Measurements from ENCODE around the gene CCR3.

CCR3 gene

GRCh38 chr3:46271209-46271745 lies 29.0 kb downstream of the CCR3 start:
- DNase-seq (ENCODE audit: low spot score) (no peak), FAIRE-seq (no peak)

GRCh38 chr3:46272028-46272451 lies 29.8 kb downstream of the CCR3 start:
- FAIRE-seq (no peak), DNase-seq (ENCODE audit: low spot score) (no peak)

DNA sequence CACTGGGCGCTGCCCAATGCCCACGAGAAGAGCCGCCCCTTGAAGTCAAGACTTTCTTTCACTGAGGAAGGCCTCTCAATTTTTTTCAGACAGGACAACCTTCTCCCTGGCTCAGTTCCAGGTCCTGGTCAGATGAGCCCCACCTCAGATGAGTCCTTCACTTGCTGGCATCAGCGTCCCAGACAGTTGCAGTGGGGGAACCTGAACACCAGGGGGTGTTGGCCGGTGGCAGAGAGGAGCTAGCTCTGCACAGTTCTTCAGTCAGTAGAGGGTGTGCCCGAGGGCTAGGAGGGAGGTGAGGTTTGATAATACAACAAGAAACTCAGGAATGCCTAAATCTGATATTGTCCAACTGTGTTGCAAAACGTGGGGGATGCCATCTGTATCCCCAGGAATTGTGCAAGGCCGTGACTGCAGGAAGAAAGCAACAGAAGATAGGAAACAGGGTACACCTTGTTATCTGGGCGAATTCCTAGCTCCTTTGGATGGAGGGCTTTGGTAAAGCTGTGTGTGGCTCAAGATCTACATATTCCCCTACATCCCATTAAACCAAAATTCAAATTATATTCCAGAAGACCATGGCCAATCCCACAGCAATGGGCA lies 34.3 kb downstream of the CCR3 start:
- no peak for FAIRE-seq
- peak; percentile 8 for DNase-seq (ENCODE audit: low spot score)

DNA sequence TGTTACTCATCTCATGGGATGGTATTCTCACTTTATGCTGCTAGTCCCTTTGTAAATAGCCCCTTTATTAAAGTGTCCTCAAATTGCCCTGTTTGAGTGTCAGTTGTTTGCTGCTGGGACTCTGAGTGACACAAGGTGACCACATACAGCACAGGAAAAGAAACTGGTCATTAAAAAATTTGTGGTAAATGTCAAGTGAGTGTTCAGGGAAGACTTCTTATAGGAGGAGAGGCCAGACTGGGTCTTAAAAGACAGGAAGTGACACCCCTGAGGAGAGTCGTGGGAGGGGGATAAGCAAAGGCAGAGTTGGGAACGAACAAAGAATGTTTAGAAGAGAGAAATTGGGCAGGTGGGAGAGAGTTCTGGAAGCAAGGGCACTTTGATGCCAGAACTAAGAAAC lies 35.2 kb downstream of the CCR3 start:
- DNase-seq (ENCODE audit: low spot score) (no peak), FAIRE-seq (no peak)

- DNase-seq (ENCODE audit: low spot score) (no peak), FAIRE-seq (no peak)
These were observed 36.8 kb downstream of the CCR3 start for GRCh38 chr3:46278816-46279672.

GRCh38 chr3:46280105-46280797 lies 38.0 kb downstream of the CCR3 start:
- no peak for FAIRE-seq
- DNase-seq (ENCODE audit: low spot score): no peak

DNA sequence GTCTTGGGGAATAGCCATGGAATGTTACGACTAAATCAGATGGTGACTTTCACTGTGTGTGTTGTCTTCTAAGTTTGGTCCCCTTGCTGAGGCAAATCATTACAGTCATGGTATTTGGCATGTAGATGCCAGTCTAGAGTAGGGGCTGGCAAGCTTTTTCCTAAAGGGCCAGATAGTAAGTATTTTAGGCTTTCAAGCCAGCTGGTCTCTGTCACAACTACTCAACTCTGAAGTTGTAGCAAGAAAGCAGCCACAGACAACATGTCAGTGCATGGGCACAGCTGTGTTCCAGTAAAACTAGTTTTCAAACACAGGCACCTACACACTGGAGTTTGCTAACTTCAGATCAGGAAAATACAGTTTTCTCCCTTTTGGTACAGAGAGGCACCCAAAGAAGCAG lies 39.3 kb downstream of the CCR3 start:
- FAIRE-seq: no peak
- DNase-seq (ENCODE audit: low spot score): no peak

- DNase-seq (ENCODE audit: low spot score) (no peak), FAIRE-seq (no peak)
These were observed 39.8 kb downstream of the CCR3 start for GRCh38 chr3:46282041-46282440.

DNA sequence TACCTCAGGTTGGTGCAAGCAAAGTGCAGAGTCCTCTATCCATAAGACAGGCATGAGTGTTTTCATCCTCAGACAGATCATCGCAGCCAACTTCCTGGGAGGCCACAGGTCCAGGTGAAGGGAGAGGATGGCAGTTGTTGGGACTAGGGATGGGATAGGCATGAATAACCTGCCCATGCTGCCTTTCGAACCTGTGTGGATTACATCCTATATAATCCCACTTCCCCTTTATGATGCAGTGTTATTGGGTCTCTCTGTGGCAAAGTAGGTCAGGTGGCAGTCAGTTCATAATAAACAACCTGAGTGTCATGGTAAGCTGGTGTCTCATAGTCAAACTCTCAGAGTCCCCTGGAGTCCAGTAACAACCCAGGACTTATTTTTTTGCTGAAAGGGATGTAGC lies 40.4 kb downstream of the CCR3 start:
- no peak for FAIRE-seq
- no peak for DNase-seq (ENCODE audit: low spot score)

GRCh38 chr3:46283881-46284450 lies 41.7 kb downstream of the CCR3 start:
- FAIRE-seq: no peak
- DNase-seq (ENCODE audit: low spot score): no peak

- FAIRE-seq: no peak
- DNase-seq (ENCODE audit: low spot score): no peak
These were observed 42.9 kb downstream of the CCR3 start for GRCh38 chr3:46284981-46285683.

DNA sequence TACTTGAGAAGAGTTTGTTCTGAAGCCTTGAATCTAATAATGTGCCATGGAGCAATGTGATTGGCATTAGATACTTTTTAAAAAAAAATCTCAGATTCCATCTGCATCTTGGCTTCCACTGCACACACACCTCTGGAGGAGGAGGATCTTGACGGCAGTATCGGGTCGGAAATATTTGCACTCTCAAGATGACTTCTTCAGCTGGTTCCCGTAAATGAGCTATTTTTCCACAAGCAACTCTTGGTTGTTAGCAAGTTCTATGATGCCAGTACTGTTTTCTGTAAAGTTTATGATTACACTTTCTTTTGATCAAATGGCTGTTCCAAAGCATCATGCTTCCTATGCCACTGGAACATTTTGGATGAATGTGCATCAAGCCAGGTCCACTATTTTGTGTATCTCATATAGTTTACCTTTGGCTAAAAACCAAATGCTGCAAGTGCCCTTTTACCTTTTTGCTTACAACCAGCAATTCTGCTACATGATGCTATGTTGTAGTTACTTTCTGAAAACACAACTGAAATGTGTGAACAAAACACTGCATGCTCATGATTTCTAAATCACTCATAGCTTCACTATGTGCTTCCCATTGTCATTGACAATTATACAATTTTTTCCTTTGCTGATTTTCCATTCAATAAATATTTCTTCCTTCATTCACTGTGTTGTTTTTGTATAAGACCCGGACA lies 43.8 kb downstream of the CCR3 start:
- FAIRE-seq (no peak), DNase-seq (ENCODE audit: low spot score) (no peak)

- DNase-seq (ENCODE audit: low spot score) (no peak), FAIRE-seq (no peak)
These were observed 44.8 kb downstream of the CCR3 start for GRCh38 chr3:46286947-46287565.

- FAIRE-seq: no peak
- no peak for DNase-seq (ENCODE audit: low spot score)
These were observed 47.3 kb downstream of the CCR3 start for GRCh38 chr3:46289551-46289950.

DNA sequence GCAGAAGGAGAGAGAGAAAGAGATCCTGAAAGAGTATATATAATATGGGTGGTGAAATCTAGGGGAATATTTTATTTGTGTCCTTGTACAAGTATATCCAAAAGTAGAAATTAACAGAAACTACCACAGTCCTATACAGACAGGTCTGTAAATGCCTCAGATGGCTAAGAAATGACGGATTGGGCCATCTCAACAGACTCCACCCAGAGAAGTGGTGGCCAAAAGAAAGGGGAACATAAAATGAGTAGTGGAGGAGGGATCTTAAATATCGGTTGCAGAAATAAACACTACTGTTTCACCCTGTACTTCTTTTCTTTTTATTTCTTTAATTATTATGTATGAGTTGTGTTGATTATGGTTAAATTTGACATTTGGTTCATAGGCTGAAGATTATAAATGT lies 47.7 kb downstream of the CCR3 start:
- FAIRE-seq (no peak), DNase-seq (ENCODE audit: low spot score) (no peak)

DNA sequence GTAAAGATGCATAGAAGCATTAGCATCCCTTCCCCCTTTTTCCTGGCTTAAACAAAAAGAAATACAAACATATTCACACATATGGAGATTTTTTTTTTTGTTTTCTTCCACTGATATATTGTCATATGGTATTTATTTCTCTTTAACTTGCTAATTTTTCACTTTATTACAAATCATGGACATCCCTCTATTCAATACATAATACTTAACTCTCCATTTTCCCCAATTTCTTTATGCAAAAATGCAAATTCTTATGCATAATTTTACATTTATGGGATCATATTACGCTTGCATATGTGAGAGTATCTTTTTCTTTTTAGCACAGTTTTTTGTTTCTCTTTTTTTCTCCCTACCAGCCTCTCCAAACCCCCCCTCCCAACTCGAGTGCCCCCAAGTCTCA lies 48.8 kb downstream of the CCR3 start:
- FAIRE-seq (no peak), DNase-seq (ENCODE audit: low spot score) (no peak)

DNA sequence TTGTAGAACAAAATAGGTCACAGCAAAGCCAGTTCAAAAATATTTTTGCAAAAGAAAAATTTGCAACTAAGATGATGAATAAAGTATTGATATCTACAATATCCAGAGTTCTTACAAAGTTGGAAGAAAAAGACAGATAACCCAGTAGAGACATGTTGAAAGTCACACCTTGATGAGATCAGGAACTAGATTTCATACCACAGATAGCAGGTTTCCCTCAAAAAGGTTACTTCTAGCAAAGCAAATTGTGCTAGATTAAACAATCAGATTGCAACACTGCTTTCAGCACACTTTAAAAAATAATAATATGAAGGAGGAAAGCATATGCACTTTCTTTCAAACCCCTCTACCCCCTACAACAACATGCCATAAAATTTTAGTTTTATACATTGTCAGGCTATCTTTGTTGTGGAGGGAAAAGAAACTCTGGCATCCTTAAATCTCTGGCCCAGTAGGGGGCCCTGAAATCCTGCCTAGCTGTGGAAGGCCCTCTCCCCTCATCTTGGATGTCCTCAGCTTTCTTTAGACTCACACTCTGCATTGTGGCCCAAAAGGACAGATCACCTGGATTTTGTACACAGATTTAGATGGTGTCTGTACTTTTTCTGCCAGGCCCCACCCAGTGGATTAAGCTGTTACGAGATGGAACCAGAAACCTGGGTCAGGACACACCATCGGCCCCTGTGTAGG lies 50.9 kb downstream of the CCR3 start:
- DNase-seq (ENCODE audit: low spot score) (no peak), FAIRE-seq (no peak)

DNA sequence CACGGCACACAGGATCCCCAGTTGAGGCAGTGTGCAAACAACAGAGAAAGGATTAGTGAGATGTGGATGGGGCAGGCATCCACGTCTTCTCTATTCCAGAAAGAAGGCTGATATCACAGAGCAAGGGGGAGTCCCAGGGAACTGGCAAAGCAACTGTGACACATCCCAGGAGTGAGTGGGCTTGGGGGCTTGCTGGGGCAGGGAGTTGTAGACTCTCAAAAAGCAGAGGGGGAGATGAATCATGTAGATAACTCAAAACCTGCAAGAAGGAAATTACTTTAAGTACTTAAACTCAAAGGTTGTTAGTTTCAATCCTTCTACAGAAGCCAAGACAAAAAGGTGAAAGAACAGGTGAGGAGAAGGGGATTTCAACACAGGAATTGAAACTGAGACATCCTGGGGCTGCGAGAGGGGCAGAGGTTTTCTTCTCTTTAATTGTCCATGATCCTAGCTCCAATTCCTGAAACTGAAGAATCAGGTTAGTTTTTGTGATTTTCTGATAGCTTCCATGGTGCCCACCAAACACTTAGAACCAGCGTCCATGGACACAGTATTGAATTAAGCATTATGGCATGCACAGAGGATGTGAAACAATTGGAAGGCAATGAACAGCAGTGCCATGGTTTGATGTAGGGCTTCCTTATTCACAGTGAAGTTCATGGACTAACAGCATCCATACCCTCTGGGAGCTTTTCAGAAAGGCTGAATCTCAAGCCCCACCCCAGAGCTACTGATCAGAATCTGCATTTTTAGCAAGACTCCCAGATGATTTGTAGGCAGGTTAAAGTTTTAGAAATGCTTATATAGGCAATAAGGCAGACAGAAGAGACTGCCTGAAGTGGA lies 52.0 kb downstream of the CCR3 start:
- FAIRE-seq: no peak
- DNase-seq (ENCODE audit: low spot score): no peak

DNA sequence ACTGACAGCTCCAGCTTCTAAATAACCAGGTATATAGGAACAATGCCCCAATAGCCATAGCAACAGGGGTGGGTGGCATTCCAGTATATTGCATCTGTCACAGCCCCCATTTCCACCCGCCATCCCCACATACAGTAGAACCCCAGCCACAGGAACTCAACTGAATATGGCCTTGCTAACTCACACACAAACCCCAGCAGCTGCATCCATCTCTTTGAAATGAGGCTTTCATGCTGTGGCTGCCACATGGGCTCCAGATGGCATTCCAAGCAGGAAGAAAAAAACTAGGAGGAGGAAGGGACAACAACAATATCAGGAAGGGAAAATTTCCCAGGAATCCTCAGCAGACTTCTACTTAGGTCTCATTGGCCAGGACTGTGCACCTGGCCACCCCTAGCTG lies 54.6 kb downstream of the CCR3 start:
- DNase-seq (ENCODE audit: low spot score): no peak
- FAIRE-seq: no peak
